DLD1 (cell line): ENCODE results near the gene SPP1.

Experiments
- in situ Hi-C: cut with HindIII; loops from 2 replicates; pipeline ENCODE4 v1.10.0; 2017; ENCODE audit warnings: low sequenced_read_pairs

SPP1 gene

DNA sequence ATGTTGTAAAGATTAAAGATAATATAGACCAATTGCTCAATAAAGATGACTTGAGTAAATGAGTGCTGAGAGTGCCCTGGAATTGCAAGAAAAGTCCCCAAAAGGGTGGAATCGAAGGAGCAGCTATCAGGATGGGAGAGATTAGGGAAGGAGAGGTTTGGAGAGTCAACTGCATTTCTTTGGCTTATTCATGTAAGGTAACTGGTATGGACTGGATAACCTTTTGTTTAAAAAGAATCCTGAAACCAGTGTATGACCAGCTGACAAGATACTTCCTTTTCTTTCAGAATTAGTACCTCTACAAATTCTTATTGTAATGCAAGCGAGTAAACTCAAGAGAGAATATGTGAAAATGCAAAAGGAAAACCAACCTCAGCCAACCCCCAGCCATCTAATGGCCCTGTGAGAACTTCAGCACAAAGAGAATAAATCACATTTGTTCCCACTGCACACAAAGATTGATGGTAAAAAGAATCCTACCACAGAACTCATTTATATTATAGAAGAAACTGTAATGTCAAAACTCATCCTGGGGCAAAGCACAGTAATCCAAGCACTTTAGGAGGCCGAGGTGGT, 24.5 kb upstream of the SPP1 start:
- in situ Hi-C loops = loop anchor here (25.0 kb wide), 1 partner anchor 89 kb away; no protein-coding TSS in a partner anchor

DNA sequence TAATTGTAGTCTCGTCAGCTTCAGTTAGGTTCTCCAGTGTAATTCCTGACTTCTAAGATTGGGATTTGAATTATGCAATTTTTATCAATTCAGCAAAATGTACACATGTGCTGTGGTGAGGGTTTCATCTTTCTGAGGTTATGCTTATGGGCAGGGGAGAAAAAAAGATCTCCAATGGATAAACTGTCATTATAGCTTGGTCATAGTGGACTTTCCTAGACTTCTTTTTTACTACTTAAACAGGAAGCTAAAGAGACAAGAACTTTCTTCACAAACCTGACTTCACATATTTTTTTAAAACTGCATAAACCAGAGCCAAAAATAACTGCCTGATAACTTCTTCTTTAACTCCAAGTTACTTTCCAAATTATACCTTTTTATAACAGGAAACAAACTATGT, 21.7 kb upstream of the SPP1 start:
- in situ Hi-C loops = loop anchor here (25.0 kb wide), 1 partner anchor 92 kb away; no protein-coding TSS in a partner anchor

DNA sequence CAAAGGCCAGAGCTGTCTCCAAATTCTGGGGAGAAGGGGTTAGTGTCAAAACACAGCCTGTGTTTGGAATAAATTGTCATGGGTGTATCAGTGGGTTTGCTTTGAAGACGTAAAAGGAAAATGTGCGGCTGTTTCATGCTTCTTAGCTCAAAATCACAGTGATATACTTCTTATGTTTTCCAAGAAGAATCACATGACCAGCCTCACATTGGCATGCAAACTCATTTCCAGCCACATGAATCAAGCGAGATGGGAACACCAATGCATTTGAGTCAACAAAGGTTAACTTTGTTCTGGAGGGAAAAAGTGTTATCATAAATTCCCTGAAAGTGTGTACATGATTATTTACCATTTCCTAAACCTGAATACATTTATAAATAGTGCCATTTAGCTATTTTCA, 19.0 kb upstream of the SPP1 start:
- in situ Hi-C loops = loop anchor here (25.0 kb wide), 1 partner anchor 94 kb away; no protein-coding TSS in a partner anchor

DNA sequence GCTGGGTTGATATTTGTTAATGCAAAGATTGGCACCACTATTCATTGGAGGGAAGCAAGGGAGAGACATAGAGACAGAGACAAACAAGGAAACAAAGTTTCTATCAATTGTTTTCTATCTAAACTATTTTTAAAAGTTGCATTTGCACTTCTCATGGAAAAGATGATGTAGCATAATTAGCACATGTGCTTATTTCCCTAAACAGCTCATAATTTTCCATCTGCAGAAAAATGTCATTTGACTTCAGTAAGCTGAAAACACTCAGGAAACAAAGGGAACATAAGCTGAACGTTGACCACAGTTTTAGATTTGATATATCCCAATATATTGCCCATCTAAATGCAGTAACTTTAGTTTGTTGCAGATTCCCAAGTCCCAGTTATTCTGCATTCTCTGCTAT, 18.5 kb upstream of the SPP1 start:
- in situ Hi-C loops = loop anchor here (25.0 kb wide), 1 partner anchor 95 kb away; no protein-coding TSS in a partner anchor

DNA sequence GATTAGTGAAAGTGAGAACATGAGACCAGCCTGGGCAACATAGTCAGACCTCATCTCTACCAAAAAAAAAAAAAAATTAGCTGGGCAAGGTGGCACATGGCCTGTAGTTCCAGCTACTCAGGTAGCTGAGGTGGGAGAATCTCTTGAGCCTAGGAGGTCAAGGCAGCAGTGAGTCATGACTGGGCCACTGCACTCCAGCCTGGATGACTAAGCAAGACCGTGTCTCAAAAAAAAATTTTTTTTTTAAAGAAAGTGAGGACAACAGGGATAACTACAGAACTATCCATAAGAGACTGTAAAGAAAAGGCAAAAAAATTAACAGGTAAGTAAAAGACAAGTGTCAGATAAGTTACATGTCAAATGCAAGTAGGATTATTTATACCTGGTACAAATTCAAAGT, 13.5 kb upstream of the SPP1 start:
- in situ Hi-C loops = loop anchor here (25.0 kb wide), 1 partner anchor 100 kb away; no protein-coding TSS in a partner anchor

DNA sequence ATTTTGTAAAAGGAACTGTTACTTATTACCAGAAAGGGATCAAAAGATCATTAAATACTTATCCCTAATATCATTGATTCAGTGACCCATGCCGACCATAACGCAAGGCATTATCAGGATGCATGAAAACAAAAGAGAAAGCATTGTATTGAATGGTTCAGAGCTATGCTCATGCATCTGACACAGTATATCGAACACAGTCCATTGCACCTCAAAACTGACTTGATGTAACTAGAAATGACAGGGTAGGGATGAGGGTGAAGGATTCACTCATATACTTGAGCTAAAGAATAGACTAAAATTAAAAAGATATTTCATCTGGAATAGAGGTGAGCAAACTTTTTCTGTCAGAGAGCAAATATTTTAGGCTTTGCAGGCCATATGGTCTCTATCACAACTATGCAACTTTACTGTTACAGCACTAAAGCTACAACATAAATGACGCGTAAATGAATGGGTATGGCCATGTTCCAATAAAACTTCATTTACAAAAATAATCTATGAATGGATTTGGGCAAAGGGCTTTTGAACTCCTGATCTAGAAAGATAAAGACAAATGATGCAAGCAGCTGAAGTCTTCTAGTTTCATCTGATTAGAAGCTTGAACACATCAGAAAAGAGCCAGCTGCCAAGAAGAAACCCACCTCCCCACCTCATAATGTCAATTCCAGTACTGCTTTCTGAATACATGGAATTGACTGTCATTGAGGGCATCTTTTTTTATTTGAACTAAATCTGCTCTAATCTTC, 12.9 kb upstream of the SPP1 start:
- in situ Hi-C loops = loop anchor here (25.0 kb wide), 1 partner anchor 100 kb away; no protein-coding TSS in a partner anchor

DNA sequence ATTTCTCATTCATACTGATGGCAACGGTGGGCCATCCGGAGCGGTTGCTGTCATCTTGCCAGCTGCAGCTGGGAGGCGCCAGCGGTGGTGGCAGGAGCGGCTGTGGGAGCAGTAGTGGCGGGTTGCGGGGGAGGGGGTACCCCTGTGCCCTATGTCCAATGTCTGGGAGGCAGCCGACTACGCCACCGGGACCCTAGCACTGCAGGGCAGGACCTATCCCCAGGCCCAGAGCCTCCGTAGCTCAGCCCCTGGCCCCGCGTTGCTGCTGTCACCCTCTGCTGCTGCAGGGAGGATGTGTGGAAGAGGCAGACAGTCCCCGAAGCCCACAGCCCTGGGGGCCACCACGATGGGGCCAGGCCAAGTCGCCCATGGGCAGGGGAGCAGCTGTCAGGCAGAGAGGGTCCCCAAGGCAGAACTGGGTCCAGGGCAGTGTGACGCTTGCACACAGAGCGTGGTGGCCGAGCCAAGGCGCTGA, 10.0 kb upstream of the SPP1 start:
- in situ Hi-C loops = loop anchor here (25.0 kb wide), 1 partner anchor 103 kb away; no protein-coding TSS in a partner anchor

DNA sequence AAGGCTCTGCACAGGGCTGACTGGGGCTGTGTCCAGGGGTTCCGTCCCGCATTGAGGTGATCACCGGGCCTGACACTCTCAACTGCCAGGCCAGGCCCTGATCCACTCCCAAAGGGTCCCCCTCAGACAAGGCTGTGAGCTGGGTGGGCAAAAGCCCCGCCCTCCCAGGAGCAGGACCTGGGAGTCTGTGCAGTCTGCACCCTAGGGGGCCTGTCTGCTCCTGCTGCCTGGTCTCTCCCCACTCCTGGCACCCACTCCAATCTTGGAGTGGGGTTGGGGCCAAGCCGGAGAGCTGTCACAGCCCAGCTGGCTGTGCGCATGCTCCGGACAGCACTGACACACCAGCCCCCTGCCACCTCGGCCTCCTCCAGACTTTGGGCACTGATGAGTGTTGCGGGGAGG, 9.4 kb upstream of the SPP1 start:
- in situ Hi-C loops = loop anchor here (25.0 kb wide), 1 partner anchor 104 kb away; no protein-coding TSS in a partner anchor

DNA sequence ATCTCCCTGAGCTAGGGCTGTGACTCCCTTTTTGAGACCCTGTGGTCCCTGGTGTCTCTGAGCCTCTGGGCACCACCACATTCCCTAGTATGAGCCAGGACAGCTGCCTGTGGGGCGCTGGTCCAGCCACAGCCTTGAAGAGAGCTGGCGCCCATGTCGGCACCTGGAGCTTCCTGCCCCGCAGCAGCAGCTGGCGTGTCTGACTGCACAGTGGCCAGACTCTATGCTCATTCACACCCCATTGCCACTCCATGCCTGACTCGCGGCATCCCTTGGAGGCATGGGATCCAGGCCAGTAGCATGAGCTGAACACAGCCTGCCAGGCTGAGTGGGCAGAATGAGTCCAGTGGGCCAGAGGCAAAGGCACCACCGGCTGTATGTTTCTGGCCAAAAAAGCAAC, 8.3 kb upstream of the SPP1 start:
- in situ Hi-C loops = loop anchor here (25.0 kb wide), 1 partner anchor 105 kb away; no protein-coding TSS in a partner anchor

DNA sequence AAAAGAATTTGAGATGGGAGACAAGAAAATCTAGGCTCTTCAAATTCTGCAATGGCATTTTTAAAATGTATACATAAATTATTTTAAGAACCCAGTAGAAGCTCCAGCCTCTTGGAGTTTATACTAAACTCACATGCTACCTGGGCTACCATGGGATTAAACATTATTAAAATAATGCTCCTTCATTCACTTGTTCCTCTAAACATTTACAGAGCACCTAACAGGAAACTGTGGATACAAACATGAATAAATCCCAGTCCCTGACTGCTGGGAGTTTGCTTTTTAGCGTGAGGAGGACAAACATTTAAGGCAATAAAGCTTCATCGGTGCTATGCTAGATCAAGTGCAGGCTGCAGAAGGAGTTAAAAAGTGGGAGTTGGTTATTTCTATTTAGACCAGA, 5.4 kb upstream of the SPP1 start:
- in situ Hi-C loops = loop anchor here (25.0 kb wide), 1 partner anchor 108 kb away; no protein-coding TSS in a partner anchor

DNA sequence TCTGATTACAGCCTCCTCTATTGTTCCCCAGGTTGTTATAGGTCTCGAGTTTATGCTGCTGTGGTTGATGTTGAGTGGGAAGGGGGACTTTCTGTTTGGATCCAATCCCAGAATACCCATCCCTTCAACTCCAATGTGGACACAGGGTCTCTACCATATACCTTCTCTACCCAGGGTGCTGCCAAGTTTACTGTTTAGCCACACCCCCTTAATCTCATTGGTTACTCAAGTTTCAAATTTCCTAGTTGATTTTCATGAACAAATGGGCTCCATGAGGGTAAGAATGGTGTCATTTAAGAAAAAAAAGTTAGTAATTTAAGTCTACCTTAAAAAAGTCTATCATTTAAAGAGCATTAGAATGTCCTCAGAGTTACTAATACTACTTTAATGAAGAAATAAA, 3.6 kb upstream of the SPP1 start:
- in situ Hi-C loops = loop anchor here (25.0 kb wide), 1 partner anchor 110 kb away; no protein-coding TSS in a partner anchor

DNA sequence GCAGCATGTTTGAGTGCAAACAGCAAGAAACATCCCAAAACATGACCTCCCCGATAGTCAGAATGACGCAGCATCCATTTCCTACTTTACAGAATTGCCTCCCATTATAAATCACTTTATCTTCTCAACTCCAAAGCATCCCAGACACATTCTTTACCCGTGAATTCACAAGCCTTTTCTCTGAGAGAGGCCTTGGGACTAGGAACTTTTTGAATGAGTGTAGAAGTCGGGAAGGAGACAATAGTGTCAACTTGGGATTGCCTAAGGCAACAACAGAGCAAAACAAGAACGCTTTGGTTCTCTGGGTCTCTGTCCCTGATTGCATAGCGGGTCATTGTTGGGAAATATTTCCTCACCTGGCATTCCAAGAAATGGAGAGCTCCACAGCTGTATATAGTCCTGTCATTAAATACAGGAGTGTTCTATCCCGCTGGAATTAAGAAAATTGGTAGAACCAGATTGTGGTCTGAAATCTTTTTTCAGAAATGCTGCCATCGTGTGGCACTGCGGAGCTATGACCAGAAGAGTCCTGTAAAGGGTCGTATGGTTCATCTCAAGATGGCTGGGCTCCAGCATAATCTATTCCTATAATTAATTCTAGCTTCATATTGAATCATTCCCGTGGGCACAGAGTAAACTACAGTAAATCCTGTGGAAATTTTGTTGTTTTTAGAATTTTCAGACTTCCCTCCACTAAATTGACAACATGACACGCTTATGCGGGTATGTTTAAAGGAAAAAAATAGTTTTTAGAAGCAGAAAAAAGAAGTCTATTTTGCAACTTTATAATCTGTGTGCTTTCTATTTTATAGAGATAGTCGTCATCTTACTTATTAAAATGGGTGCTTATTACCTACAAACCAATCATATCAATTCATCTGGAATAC, 2.0 kb upstream of the SPP1 start:
- in situ Hi-C loops = loop anchor here (25.0 kb wide), 1 partner anchor 111 kb away; no protein-coding TSS in a partner anchor

DNA sequence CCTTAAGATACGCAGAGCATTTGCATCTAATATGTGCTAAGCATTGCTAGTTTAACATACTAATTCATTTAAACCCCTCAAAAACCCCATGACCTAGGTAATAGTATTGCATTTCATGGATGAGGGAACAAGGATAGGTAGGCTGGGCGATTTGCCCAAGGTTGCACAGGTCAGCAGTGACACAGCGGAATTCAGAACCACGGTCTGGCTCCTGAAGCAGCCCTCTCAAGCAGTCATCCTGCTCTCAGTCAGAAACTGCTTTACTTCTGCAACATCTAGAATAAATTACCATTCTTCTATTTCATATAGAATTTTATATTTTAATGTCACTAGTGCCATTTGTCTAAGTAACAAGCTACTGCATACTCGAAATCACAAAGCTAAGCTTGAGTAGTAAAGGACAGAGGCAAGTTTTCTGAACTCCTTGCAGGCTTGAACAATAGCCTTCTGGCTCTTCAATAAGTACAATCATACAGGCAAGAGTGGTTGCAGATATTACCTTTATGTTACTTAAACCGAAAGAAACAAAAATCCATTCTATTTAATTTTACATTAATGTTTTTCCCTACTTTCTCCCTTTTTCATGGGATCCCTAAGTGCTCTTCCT, 555 bp upstream of the SPP1 start:
- in situ Hi-C loops = loop anchor here (25.0 kb wide), 2 partner anchors 113 to 288 kb away; no protein-coding TSS in a partner anchor

DNA sequence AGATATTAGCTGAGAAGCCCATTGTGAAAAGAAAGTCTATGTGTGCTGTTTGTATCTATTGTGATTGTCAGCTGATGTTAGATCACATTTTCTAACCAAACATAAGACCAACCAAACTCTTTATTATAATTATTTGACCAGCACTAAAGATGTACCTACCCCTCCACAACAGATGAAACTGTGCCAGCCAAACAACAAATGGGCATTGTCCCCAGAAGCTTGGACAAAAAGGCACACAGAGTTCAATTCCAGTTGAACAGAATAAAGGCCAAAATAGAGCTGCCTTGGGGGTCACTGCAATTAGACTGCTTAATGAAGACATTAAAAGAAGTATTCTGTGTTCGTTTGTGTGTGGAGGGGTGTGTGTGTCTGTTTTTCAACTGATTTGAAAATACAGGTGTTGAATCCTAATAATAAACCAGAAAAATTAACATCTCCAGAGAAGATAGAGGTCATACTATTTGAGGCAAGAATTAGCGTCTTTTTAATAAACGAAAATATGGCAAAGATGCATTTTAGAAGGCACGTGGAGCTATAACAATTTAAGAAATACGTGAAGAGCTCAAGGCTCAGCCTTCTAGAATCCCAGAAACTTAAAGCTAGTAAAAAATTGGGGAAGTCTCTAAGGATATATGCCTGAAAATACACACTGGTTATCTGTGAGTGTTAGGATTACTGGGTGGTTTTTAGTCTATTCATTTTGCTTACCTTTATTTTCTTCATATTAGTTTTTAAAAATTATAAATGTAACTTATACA, 2.2 kb downstream of the SPP1 start:
- in situ Hi-C loops = loop anchor here (25.0 kb wide), 1 partner anchor 290 kb away; no protein-coding TSS in a partner anchor

DNA sequence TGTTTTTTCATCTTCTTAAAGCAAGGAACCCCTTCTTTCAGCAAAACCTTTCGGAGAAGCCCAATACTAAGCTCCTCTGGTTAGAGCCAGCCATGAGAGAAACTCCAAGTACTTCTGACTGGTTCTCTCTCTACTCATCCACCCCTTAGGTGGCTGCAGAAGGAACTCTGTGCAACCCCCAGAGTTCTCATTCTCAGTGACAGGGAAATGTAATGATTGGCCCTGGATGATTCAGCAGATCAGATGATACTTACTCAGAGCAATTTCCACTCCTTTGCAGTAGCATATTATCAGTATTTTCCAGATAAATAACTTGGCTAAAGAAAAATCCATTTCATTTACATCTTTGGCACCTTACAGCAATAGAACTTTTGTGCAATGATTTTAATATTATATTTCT, 3.2 kb downstream of the SPP1 start:
- in situ Hi-C loops = loop anchor here (25.0 kb wide), 1 partner anchor 291 kb away; no protein-coding TSS in a partner anchor

DNA sequence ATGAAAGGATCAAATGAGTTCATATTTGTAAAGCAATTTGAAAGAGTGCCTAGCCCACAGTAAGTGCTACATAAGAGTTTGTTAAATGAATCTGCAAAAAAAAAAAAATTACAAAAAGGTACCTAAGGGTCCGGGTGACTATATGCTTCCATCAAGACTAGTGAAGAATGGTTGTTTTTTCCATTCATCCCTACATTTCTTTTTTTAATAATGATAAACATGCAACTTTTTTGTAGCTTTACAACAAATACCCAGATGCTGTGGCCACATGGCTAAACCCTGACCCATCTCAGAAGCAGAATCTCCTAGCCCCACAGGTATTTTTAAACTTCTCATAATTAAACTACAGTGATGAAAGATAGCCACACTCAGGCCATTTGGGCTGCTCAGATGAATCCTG, 4.3 kb downstream of the SPP1 start:
- in situ Hi-C loops = loop anchor here (25.0 kb wide), 1 partner anchor 293 kb away; no protein-coding TSS in a partner anchor

DNA sequence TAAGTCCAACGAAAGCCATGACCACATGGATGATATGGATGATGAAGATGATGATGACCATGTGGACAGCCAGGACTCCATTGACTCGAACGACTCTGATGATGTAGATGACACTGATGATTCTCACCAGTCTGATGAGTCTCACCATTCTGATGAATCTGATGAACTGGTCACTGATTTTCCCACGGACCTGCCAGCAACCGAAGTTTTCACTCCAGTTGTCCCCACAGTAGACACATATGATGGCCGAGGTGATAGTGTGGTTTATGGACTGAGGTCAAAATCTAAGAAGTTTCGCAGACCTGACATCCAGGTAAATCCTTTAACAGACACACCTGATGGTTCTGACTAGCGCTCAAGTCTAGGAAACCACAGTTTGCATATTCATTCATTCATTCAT, 6.0 kb downstream of the SPP1 start:
- in situ Hi-C loops = loop anchor here (25.0 kb wide), 1 partner anchor 294 kb away; no protein-coding TSS in a partner anchor

DNA sequence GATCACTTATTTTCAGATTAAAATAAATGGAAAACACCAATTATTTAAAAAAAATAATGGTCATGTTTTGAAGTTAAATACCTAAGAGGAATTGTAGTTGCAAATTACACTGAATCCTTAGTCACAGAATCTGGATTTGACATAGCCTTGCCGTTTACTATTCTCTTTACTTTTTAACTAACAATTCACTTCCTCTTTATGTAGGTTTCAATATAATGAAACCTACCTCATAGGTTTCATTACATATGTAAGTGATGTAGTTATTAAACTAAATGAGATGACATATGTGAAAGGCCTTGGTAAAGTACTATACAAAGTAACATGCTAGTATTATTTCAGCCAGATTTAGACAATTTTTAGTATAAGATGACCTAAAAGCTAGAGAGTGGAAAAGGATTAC, 6.5 kb downstream of the SPP1 start:
- in situ Hi-C loops = loop anchor here (25.0 kb wide), 1 partner anchor 295 kb away; no protein-coding TSS in a partner anchor

DNA sequence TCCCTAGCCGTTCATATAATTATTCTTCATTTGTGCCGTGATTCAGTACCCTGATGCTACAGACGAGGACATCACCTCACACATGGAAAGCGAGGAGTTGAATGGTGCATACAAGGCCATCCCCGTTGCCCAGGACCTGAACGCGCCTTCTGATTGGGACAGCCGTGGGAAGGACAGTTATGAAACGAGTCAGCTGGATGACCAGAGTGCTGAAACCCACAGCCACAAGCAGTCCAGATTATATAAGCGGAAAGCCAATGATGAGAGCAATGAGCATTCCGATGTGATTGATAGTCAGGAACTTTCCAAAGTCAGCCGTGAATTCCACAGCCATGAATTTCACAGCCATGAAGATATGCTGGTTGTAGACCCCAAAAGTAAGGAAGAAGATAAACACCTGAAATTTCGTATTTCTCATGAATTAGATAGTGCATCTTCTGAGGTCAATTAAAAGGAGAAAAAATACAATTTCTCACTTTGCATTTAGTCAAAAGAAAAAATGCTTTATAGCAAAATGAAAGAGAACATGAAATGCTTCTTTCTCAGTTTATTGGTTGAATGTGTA, 7.0 kb downstream of the SPP1 start:
- in situ Hi-C loops = loop anchor here (25.0 kb wide), 1 partner anchor 295 kb away; no protein-coding TSS in a partner anchor
